T-helper 17 cell (primary cell): ENCODE results near the gene PECR. TPM values are rescaled to one million over a fixed set of nuclear protein-coding genes. Genes with fewer than 3 reads are reported as not detected.

Experiments used
- ATAC-seq: fragments of 150-1000 bp; cut with Tn5 transposase; 2 replicates; pipeline ENCODE4 v1.10.0; 2021; ENCODE audit warnings: mild to moderate bottlenecking, moderate library complexity
- DNase-seq, 3 donors: peaks; one replicate each; pipeline versions ENCODE4 v3.0.0 to v3.0.0-alpha.2; 2020 to 2021
- H3K9me3 ChIP-seq: one replicate; pipeline ENCODE4 v1.7.0; 2013; ENCODE audit warnings: low read length, mild to moderate bottlenecking; ENCODE audit not compliant: control insufficient read depth, poor library complexity, severe bottlenecking
- H3K27ac Mint-ChIP-seq: one replicate; pipeline ENCODE4 v1.8.0; 2022; ENCODE audit warnings: mild to moderate bottlenecking, moderate library complexity, mixed read lengths
- H3K27me3 Mint-ChIP-seq: one replicate; pipeline ENCODE4 v1.8.0; 2022; ENCODE audit warnings: mixed read lengths
- H3K36me3 Mint-ChIP-seq: one replicate; pipeline ENCODE4 v1.8.0; 2022; ENCODE audit warnings: low read depth, mixed read lengths
- H3K4me1 Mint-ChIP-seq: one replicate; pipeline ENCODE4 v1.8.0; 2022; ENCODE audit warnings: mild to moderate bottlenecking, mixed read lengths
- H3K4me3 Mint-ChIP-seq: one replicate; pipeline ENCODE4 v1.8.0; 2022; ENCODE audit warnings: mild to moderate bottlenecking, moderate library complexity, mixed read lengths
- total RNA-seq, 4 donors: library from RNA in 2 of 4; stranded (reverse) in 2 of 4; gene quantifications; one replicate each; pipeline ENCODE4 v1.2.3 and lab custom pipeline; 2022 to 2026

Gene PECR
- total RNA-seq, 2 donors from 2014 or later: 16.9 to 18.7 TPM

- no peaks in the 10 kb centered on the region for H3K9me3 ChIP-seq
- H3K36me3 Mint-ChIP-seq: peaks cover 3% of the 10 kb centered on the region
- H3K27me3 Mint-ChIP-seq: no peaks in the 10 kb centered on the region
- H3K27ac Mint-ChIP-seq: no peak overlapping the region
- DNase-seq (no peak), ATAC-seq (no peak)
- peaks cover 27% of the 10 kb centered on the region for H3K4me1 Mint-ChIP-seq
- H3K4me3 Mint-ChIP-seq: no peak overlapping the region
Observed at GRCh38 chr2:216074794-216075193, 6.8 kb downstream of the PECR start.

DNA sequence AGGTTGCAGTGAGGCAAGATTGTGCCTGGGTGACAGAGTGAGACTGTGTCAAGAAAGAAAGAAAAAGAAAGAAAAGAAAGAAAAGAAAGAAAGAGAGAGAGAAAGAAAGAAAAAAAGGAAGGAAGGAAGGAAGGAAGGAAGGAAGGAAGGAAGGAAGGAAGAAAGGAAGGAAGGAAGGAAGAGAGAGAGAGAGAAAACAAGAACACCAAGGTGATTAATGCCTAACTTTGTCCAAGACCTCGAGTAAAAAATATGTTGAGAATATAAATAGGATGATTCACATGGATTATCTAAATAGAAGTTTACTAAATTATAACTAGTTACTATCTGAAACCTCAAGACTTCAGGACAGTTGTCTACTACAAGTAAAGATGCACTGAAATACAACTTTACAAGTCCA, 7.2 kb downstream of the PECR start:
- peaks cover 3% of the 10 kb centered on the region for H3K36me3 Mint-ChIP-seq
- peaks cover 27% of the 10 kb centered on the region for H3K4me1 Mint-ChIP-seq
- no peaks in the 10 kb centered on the region for H3K27me3 Mint-ChIP-seq
- H3K9me3 ChIP-seq: no peaks in the 10 kb centered on the region
- no peak overlapping the region for H3K4me3 Mint-ChIP-seq
- DNase-seq (no peak), ATAC-seq (no peak)
- H3K27ac Mint-ChIP-seq: no peak overlapping the region

GRCh38 chr2:216073773-216074172, 7.8 kb downstream of the PECR start:
- H3K9me3 ChIP-seq: no peaks in the 10 kb centered on the region
- Mint-ChIP-seq H3K27me3 (no peaks in the 10 kb centered on the region), H3K27ac (no peak overlapping the region), H3K4me3 (no peak overlapping the region), H3K4me1 (peaks cover 32% of the 10 kb centered on the region), H3K36me3 (peaks cover 3% of the 10 kb centered on the region)
- no peak for ATAC-seq
- no peak for DNase-seq

- Mint-ChIP-seq H3K4me1 (peaks cover 35% of the 10 kb centered on the region), H3K27me3 (no peaks in the 10 kb centered on the region), H3K27ac (no peak overlapping the region), H3K4me3 (no peak overlapping the region), H3K36me3 (peaks cover 3% of the 10 kb centered on the region)
- ATAC-seq (no peak), DNase-seq (no peak)
- no peaks in the 10 kb centered on the region for H3K9me3 ChIP-seq
Observed at GRCh38 chr2:216072473-216072872, 9.1 kb downstream of the PECR start.

DNA sequence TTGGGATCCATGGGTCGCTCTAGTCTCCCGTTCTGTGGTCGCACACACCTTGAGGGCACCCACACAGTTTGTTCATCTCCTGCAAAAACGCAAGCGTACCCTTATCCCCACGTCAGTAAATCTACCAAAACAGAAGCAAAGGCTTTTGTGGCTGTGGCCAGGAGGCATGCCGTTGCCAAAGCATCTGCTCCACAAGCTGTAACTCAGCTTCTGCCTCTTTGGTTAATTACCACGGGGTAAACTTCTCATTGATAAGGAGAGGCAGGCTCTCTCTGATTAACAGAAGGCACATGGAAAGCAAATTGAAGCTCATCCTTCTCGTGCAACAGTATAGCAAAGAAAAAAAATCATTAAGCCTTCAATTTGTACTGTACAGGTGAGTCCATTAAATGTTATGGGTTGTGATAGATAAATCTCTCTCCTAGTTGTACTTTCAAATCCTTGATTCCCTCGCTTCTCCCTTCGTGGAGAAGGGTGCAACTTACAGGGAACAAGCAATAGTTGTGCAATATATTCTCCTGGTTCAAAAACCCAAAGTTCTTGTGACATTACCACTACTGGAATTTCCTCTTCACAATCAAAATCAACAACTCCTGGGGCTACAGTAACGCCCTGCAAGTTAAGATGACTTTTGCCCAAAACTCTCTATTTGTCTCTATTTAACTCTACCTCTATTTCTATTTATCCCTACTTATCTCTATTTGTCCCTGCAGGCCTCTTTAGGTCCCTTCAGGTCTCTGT, 10.3 kb downstream of the PECR start:
- H3K27ac Mint-ChIP-seq: peak overlapping the region; percentile 56
- ATAC-seq (no peak), DNase-seq (no peak)
- peaks cover 3% of the 10 kb centered on the region for H3K36me3 Mint-ChIP-seq
- H3K27me3 Mint-ChIP-seq: no peaks in the 10 kb centered on the region
- H3K4me3 Mint-ChIP-seq: no peak overlapping the region
- peaks cover 35% of the 10 kb centered on the region for H3K4me1 Mint-ChIP-seq
- H3K9me3 ChIP-seq: no peaks in the 10 kb centered on the region

GRCh38 chr2:216070195-216070594, 11.4 kb downstream of the PECR start:
- ATAC-seq (no peak), DNase-seq (no peak)
- no peaks in the 10 kb centered on the region for H3K27me3 Mint-ChIP-seq
- H3K4me3 Mint-ChIP-seq: no peak overlapping the region
- peaks cover 33% of the 10 kb centered on the region for H3K4me1 Mint-ChIP-seq
- peaks cover 3% of the 10 kb centered on the region for H3K36me3 Mint-ChIP-seq
- no peak overlapping the region for H3K27ac Mint-ChIP-seq
- no peaks in the 10 kb centered on the region for H3K9me3 ChIP-seq

DNA sequence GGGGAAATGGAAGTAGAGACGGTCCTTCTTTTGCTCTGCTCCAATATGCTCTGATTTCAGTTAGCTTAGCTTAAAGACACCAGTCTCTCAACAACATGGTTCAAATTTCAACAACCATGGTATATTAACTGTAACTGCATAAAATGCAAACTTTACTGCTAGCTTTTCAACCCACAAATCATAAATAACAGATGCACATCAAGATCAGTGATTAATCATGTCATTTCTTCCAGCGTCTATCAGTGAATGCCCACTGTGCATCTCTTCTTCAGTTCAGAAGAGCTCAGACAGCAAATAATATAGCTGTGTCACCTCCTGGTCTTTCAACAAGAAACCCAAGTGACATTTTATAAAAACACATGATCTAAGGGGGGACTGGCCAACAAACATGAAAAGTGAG, 12.6 kb downstream of the PECR start:
- no peak for DNase-seq
- H3K36me3 Mint-ChIP-seq: peaks cover 3% of the 10 kb centered on the region
- H3K27me3 Mint-ChIP-seq: no peaks in the 10 kb centered on the region
- no peak overlapping the region for H3K4me3 Mint-ChIP-seq
- peak overlapping the region; percentile 19 for H3K27ac Mint-ChIP-seq
- H3K9me3 ChIP-seq: no peaks in the 10 kb centered on the region
- peaks cover 27% of the 10 kb centered on the region for H3K4me1 Mint-ChIP-seq
- no peak for ATAC-seq

GRCh38 chr2:216066230-216066629, 15.4 kb downstream of the PECR start:
- no peak overlapping the region for H3K4me3 Mint-ChIP-seq
- DNase-seq (no peak), ATAC-seq (no peak)
- H3K27ac Mint-ChIP-seq: peak overlapping the region; percentile 57
- peaks cover 2% of the 10 kb centered on the region for H3K36me3 Mint-ChIP-seq
- H3K4me1 Mint-ChIP-seq: peaks cover 20% of the 10 kb centered on the region
- no peaks in the 10 kb centered on the region for H3K27me3 Mint-ChIP-seq
- no peaks in the 10 kb centered on the region for H3K9me3 ChIP-seq

DNA sequence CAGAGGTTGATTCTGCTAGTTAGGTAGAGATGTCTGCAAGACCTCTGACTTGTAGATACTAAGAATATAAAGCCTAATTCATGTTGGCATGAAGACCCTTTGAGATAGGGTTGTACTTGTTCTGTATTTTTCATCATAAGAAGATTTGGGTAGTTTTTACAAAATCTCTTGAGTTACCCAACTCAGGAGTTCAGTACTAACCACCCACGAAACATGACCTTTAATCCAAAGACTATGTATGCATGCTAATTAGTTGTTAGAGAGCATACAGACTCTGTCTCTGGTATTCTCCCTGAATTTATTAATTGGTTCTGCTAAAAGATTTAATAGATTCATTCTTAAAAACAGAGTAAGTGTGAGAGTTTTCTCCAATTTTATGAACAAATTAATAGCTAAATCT, 16.9 kb downstream of the PECR start:
- Mint-ChIP-seq H3K4me3 (no peak overlapping the region), H3K4me1 (peaks cover 13% of the 10 kb centered on the region), H3K27me3 (no peaks in the 10 kb centered on the region), H3K36me3 (peaks cover 2% of the 10 kb centered on the region), H3K27ac (peak overlapping the region; percentile 9)
- ATAC-seq: no peak
- no peaks in the 10 kb centered on the region for H3K9me3 ChIP-seq
- no peak for DNase-seq

DNA sequence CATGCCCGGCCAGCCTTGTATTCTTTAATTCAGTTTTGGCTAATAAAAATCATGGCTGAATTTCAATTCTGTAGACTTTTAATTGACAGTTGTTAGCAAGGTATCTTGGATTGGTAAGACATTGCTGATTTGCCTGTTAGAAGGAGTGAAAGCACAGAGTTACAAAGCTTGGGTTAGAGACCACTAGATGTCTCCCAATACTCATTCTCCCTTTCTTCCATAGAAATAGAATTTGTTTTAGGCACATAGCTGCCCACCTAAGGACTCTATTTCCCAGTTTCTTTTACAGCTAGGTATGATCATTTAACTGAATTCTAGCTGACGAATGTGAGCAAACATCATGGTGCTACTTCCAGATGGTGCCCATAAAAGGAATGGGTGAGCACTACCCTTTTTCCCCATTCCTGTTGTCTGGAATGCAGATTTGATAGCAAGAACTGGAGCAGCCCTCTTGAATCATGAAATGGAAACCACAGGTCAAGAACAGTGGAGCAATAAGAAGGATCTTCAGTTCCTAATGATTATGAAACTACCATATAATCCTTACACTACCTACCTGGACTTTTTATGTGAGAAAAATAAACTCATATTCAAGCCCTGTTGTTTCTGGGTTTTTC, 17.5 kb downstream of the PECR start:
- H3K27ac Mint-ChIP-seq: no peak overlapping the region
- peaks cover 2% of the 10 kb centered on the region for H3K36me3 Mint-ChIP-seq
- ATAC-seq (no peak), DNase-seq (no peak)
- H3K4me3 Mint-ChIP-seq: no peak overlapping the region
- H3K9me3 ChIP-seq: no peaks in the 10 kb centered on the region
- no peaks in the 10 kb centered on the region for H3K27me3 Mint-ChIP-seq
- H3K4me1 Mint-ChIP-seq: peaks cover 10% of the 10 kb centered on the region

DNA sequence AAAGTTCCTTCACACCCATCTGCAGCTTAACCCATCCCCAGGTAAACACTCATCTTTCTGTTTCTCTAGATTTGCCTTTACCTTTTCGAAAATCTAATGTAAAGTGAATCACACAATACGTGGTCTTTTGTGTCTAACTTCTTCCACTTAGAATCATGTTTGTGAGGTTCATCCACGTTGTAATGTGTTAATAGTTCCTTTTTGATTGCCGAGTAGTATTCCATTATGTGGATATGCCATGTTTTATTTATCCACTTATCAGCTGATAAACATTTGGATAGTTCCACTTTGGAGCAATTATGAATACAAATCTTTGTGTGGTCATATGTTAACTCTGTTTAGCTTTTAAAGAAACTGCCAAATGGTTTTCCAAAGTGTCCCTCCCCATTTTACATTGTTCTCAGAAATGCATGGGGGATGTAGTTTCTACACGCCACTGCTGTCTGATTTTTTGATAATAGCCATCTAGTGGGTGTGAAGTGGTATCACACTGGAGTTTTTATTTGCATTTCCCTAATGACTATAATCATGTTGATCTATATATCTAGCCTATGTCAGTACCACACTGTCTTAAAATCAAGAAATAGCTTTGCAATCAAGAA, 22.3 kb downstream of the PECR start:
- peaks cover 6% of the 10 kb centered on the region for H3K36me3 Mint-ChIP-seq

GRCh38 chr2:216057688-216058193, 23.9 kb downstream of the PECR start:
- ATAC-seq: peak; percentile 96
- Mint-ChIP-seq H3K27ac (peak overlapping the region; percentile 89), H3K27me3 (no peaks in the 10 kb centered on the region), H3K36me3 (peaks cover 6% of the 10 kb centered on the region), H3K4me3 (peak overlapping the region; percentile 78), H3K4me1 (peaks cover 15% of the 10 kb centered on the region)
- no peaks in the 10 kb centered on the region for H3K9me3 ChIP-seq
- DNase-seq: peak in 2 of 3 donors; percentile 16 to 27

More for the DNA sequence above, 22.3 kb downstream of the PECR start:
- H3K27ac Mint-ChIP-seq: peak overlapping the region; percentile 89
- no peaks in the 10 kb centered on the region for H3K27me3 Mint-ChIP-seq
- H3K4me3 Mint-ChIP-seq: no peak overlapping the region
- H3K9me3 ChIP-seq: no peaks in the 10 kb centered on the region
- DNase-seq (no peak), ATAC-seq (no peak)
- H3K4me1 Mint-ChIP-seq: peaks cover 15% of the 10 kb centered on the region

- H3K27ac Mint-ChIP-seq: peak overlapping the region; percentile 89
Observed at GRCh38 chr2:216056739-216057138, 24.9 kb downstream of the PECR start.

More at GRCh38 chr2:216056739-216057138, 24.9 kb downstream of the PECR start:
- H3K27me3 Mint-ChIP-seq: no peaks in the 10 kb centered on the region
- DNase-seq: no peak
- peaks cover 14% of the 10 kb centered on the region for H3K4me1 Mint-ChIP-seq
- H3K4me3 Mint-ChIP-seq: no peak overlapping the region
- H3K36me3 Mint-ChIP-seq: peaks cover 5% of the 10 kb centered on the region
- no peaks in the 10 kb centered on the region for H3K9me3 ChIP-seq
- no peak for ATAC-seq
